Activated CD4-positive, alpha-beta T cell treated with anti-CD3 and anti-CD28 coated beads for 1 hour (primary cell): ENCODE measurements around the gene PADI4.
A peak's percentile ranks its signal among the peaks of the same experiment; 100 is the strongest.
"Not testable (repeated sequence)": the region's sequence is repeated elsewhere in the genome, so short reads cannot be mapped to it uniquely, and the experiment has no call there.

Source experiments
- DNase-seq: peaks from one replicate; pipeline ENCODE4 v3.0.0-alpha.2; 2020

The PADI4 gene

GRCh38 chr1:17401841-17402240 lies 93.8 kb downstream of the PADI4 start:
- DNase-seq: no peak

- DNase-seq: no peak
Observed at GRCh38 chr1:17403081-17403480, 95.1 kb downstream of the PADI4 start.

DNA sequence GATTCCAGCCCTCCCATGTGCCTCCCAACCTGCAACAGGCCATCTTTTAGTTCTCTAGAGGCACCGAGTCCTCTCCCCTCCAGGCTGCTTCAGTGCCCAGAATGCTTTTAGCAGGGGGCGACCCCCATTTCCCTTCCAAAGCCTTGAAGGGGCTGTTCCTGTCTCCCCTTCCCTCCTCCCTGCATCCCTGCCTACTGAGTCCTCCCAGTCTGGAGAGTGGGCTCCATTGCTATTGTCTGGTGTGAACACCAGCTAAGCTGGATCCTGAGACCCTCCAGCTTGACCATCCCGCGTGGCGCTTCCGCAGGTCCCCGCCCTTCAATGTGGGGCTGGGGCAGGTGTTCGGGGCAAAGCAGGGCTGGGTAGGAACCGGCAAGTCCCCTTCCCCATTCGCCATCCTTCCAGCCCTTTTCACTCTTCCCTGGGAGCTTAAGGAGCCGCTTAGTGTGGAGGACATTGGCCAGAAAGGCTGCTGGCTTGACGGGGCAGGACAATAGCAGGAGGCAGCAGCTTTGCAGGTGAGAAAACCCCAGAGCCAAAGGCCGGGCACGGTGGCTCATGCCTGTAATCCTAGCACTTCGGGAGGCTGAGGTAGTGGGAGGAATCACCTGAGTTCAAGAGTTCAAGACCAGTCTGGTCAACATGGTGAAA lies 96.2 kb downstream of the PADI4 start:
- no peak for DNase-seq

DNA sequence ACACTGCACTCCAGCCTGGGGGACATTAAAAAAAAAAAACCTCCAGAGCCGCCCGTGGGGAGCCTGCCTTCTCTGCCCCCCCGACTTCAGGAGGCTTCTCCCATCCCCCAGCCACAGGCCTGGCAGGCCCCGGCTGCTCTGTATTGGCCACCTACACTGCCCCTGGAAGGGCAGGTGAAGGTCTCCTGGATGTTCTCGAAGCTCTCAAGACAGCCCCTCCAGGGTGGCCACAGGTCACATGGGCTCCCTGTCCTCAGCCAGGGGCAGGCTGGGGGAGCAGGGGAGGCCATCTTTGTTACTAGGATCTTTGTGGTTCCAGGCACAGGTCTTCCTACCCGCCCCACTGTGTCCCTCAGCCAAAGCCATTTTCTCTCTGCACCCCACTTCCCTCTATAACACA lies 96.8 kb downstream of the PADI4 start:
- no peak for DNase-seq

DNA sequence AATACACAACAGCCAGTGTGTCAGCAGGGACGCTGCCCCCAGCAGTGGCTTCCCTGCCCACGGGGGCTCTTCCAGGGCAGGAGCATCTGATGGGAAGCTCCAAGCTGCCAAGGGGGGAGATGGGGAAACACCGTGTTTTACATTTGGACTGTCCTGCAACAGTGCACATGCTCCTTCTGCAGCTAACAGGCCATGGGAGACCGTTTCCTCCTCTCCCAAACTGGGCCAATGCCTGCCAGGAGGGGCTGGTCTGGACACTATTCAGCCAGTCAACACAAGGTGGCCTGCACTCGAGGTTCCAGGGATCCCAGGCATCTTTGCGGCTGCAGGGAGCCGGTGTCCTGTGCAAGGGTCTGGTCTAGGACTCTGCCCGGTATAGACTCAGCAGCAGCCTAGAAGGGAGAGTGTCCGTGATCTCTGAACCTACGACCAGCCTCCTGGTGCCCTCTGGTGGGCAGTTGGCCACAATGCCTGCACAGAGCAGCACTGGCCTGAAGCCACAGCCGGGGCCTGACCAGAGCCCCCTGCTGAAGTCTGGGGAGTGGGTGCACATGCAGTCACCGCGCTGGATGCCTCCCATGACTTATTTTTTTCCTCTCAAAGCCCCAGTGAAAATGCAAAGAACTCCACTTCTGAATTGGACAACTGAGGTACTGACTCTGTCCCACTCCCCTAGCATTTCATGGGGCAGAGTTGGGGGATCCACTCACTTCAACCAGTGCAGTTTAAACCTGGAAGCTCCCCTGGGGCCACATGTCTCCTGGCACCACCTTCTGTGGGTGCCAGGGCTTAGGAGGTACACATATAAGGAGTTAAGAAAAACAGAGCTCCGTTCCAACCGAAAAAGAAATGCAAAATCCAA lies 98.1 kb downstream of the PADI4 start:
- peak; percentile 22 for DNase-seq

DNA sequence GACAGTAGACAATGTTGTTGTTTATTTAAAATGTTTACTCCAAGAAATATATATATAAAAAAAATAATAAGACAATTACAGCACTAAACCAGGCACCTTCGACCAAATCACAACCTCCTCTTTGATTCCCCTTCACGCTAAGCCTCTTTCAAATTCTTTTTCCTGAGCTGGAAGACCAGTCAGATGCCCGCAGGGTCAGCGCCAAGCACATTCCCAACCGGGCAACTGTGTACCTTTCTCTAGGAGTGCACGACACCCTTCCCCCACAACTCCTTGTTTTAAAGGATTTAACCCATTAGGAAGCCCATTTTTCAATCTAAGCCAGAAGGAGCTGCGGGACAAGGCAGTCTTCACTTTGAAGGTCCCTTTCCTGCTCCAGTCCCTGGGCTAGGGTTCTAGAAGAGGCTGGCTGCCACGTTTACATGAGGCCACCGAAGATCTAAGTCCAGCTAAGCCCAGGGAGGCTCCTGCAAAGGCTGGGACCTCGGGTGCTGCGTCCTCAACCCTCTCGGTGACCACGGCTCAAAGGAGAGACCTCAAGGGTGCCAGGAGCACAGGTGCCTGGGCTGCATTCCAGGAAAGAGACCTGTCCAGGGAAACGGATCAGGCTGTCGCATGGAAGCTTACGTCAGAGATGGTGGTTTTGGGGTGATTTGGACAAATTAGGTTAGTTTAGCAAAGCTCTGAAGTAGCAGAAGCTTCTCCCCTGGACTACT lies 98.9 kb downstream of the PADI4 start:
- not testable (repeated sequence) for DNase-seq

- DNase-seq: not testable (repeated sequence)
Observed at GRCh38 chr1:17407786-17408514, 100.0 kb downstream of the PADI4 start.

DNA sequence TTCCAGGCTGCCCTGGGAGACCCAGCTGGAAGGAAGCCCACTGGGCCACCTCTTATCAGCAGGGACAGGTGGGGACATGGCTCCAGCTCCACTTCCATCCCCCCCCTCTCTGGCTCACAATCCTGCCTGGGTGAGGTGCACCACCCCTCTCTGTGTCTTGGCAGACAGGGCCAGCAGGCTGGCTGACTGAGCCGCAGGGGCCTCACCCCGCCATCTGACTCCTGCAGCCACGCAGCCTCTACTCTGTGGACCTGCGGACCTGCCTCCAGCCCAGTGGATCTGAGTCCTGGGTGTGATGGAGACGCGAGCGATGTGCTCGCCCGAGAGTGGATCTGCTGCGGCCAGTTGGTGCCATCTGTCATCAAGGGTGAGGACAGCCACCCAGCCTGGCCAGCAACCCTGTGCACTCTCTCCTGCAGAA lies 101.4 kb downstream of the PADI4 start:
- no peak for DNase-seq

GRCh38 chr1:17412093-17412870 lies 104.3 kb downstream of the PADI4 start:
- no peak for DNase-seq
